ENCODE results near the gene SYNPR. TPM values are rescaled to one million over a fixed set of nuclear protein-coding genes. Genes with fewer than 3 reads are reported as not detected.

The SYNPR gene
- total RNA-seq, 1 experiment from 2014 or later: 17.6 TPM

- TF ChIP-seq EZH2 (IDR thresholded peaks at IDR 0.05; ENCODE audit: borderline replicate concordance, low read depth, low read length, poor library complexity, severe bottlenecking): no peak
- TF ChIP-seq CTCF (conservative IDR thresholded peaks at IDR 0.05; ENCODE audit: low read depth, low read length): no peak
- Histone ChIP-seq H3K9me3 (ENCODE audit: low read depth, low read length, poor library complexity, severe bottlenecking) (no peaks in the 10 kb centered on the region), H3K36me3 (ENCODE audit: insufficient read depth, low read length, poor library complexity, severe bottlenecking) (no peaks in the 10 kb centered on the region), H3K4me1 (ENCODE audit: insufficient read depth, low read length, poor library complexity, severe bottlenecking) (no peaks in the 10 kb centered on the region), H3K27me3 (replicated peaks; ENCODE audit: insufficient read depth, low read depth, low read length, poor library complexity) (no peaks in the 10 kb centered on the region), H3K27ac (ENCODE audit: low read depth, low read length, poor library complexity, severe bottlenecking) (no peak overlapping the region), H3K4me3 (ENCODE audit: low read depth, low read length, poor library complexity, severe bottlenecking) (no peak overlapping the region)
- intact Hi-C loops (cut with micrococcal nuclease; ENCODE audit: unreplicated experiment): no loop called here
- no peak for DNase-seq (ENCODE audit: low spot score)
- ChIA-PET CTCF (no interaction called here), POLR2A (ENCODE audit: low non-redundant PET) (no interaction called here)
- no TSS peak for BruUV-seq (replicated peaks)
These were observed 192.6 kb downstream of the SYNPR start for GRCh38 chr3:63470745-63471144.

- Histone ChIP-seq H3K27me3 (replicated peaks; ENCODE audit: insufficient read depth, low read depth, low read length, poor library complexity) (no peaks in the 10 kb centered on the region), H3K9me3 (ENCODE audit: low read depth, low read length, poor library complexity, severe bottlenecking) (no peaks in the 10 kb centered on the region)
- intact Hi-C loops (cut with micrococcal nuclease; ENCODE audit: unreplicated experiment): no loop called here
These were observed 193.7 kb downstream of the SYNPR start for GRCh38 chr3:63471781-63472180.

GRCh38 chr3:63473641-63474166 lies 195.6 kb downstream of the SYNPR start:
- no peaks in the 10 kb centered on the region for H3K36me3 ChIP-seq (ENCODE audit: insufficient read depth, low read length, poor library complexity, severe bottlenecking)
- no peak overlapping the region for H3K27ac ChIP-seq (ENCODE audit: low read depth, low read length, poor library complexity, severe bottlenecking)
- ChIA-PET POLR2A (ENCODE audit: low non-redundant PET) (no interaction called here), CTCF (no interaction called here)
- no peaks in the 10 kb centered on the region for H3K27me3 ChIP-seq (replicated peaks; ENCODE audit: insufficient read depth, low read depth, low read length, poor library complexity)
- H3K4me3 ChIP-seq (ENCODE audit: low read depth, low read length, poor library complexity, severe bottlenecking): no peak overlapping the region
- intact Hi-C loops (cut with micrococcal nuclease; ENCODE audit: unreplicated experiment): no loop called here
- BruUV-seq (replicated peaks): no TSS peak
- no peak for DNase-seq (ENCODE audit: low spot score)
- no peaks in the 10 kb centered on the region for H3K4me1 ChIP-seq (ENCODE audit: insufficient read depth, low read length, poor library complexity, severe bottlenecking)
- TF ChIP-seq CTCF (conservative IDR thresholded peaks at IDR 0.05; ENCODE audit: low read depth, low read length) (no peak), EZH2 (IDR thresholded peaks at IDR 0.05; ENCODE audit: borderline replicate concordance, low read depth, low read length, poor library complexity, severe bottlenecking) (no peak)
- no peaks in the 10 kb centered on the region for H3K9me3 ChIP-seq (ENCODE audit: low read depth, low read length, poor library complexity, severe bottlenecking)

More at GRCh38 chr3:63471781-63472180, 193.7 kb downstream of the SYNPR start:
- TF ChIP-seq EZH2 (IDR thresholded peaks at IDR 0.05; ENCODE audit: borderline replicate concordance, low read depth, low read length, poor library complexity, severe bottlenecking) (no peak), CTCF (conservative IDR thresholded peaks at IDR 0.05; ENCODE audit: low read depth, low read length) (no peak)
- DNase-seq (ENCODE audit: low spot score): no peak
- no TSS peak for BruUV-seq (replicated peaks)
- CTCF ChIA-PET: no interaction called here
- H3K4me3 ChIP-seq (ENCODE audit: low read depth, low read length, poor library complexity, severe bottlenecking): no peak overlapping the region
- no peaks in the 10 kb centered on the region for H3K36me3 ChIP-seq (ENCODE audit: insufficient read depth, low read length, poor library complexity, severe bottlenecking)
- no peaks in the 10 kb centered on the region for H3K4me1 ChIP-seq (ENCODE audit: insufficient read depth, low read length, poor library complexity, severe bottlenecking)
- POLR2A ChIA-PET (ENCODE audit: low non-redundant PET): no interaction called here
- H3K27ac ChIP-seq (ENCODE audit: low read depth, low read length, poor library complexity, severe bottlenecking): no peak overlapping the region

Measured in A673 (cell line).